ENCODE results near the gene NANOS1.

DNA sequence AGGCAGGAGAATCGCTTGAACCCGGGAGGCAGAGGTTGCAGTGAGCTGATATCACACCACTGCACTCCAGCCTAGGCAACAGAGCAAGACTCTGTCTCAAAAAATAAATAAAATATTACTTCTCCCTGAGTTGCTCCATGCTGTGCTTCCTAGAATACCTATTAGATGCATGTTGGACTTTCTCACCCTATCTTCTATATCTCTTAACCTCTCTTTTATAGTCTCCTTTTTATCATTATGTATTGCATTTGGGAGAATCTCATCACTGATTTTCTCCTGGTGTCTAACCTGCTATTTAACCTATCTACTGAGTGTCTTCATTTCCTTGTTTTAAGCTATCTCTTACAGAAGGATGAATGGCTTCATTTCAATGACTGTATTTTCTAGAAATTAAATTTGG, 32.1 kb upstream of the NANOS1 start:
- TF ChIP-seq CTCF (IDR thresholded peaks at IDR 0.05; ENCODE audit: poor library complexity) = no peak
- TF ChIP-seq EZH2 (IDR thresholded peaks at IDR 0.05; ENCODE audit: borderline replicate concordance) = no peak
